ENCODE measurements around the gene KRTAP10-4.
A peak's percentile ranks its signal among the peaks of the same experiment; 100 is the strongest.
"Not testable (repeated sequence)": the region's sequence is repeated elsewhere in the genome, so short reads cannot be mapped to it uniquely, and the experiment has no call there.

The KRTAP10-4 gene

DNA sequence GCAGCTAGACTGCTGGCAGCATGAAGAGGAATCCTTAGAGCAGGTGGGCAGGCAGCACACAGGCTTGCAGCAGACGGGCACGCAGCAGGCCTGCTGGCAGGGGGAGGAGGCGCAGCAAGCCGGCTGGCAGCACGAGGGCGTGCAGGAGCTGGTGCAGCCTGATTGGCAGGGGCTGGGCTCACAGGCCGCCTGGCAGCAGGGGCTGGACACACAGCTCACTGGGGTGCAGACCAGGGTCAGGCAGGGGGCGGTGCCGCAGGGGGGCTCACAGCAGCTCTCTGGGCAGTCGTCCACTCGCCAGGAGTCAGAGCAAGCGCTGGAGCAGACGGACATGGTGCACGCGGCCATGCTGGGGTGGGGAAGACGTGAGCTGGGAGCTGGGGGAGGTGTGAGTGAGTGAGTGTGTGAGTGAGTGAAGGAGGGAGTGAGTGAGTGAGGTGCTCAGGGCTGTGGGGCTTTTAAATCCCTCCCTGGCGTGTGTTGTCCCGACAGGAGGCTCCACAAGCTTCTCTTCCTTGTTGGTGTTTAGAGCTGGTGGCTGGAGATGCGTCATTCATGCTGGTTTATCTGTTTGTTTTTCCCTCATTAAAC, 6.8 kb downstream of the KRTAP10-4 start, which contains the start of gene KRTAP10-5:
TSS of gene KRTAP10-5 (minus strand) at position 374 of the 591 bp plus-strand sequence. CDS start at position 348, 26 bp downstream.
- not testable (repeated sequence) for DNase-seq

DNA sequence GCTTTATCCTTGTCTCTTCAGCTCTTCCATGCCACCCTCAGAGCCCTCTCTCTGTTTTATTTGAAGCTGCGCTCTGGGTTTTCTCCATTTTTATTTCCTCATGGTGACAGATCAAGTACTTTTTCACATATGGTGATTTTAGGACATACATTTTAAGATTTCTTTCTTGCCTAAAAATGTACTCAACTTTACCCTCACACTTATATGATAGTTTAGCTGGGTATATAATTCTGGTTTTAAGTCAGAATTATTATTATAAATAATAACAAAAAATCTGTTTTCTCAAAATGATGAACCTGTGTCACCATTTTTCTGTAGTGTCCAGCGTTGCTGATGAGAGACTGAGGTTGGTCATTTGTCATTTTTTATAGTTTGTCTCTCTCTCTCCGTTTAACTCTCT, 7.6 kb downstream of the KRTAP10-4 start:
- DNase-seq = no peak

DNA sequence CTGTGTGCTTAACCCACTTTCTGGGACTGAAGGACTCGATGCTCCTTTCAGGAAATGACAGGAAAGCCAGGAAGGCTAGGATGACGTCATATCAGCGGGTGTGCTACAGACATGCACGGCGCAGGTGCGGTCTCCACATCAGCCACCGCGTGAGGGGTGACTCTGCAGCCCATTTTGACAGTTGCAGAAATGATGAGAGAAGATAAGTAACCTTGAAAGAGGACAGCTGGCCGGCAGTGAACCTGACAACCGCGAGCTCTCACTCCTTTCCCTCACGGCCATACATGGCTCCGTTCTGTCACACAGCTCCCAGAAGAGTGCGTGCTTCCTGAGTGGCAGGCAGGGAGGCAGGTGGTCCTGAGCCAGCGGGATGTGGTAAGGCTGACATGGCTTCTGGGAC, 8.5 kb downstream of the KRTAP10-4 start:
- DNase-seq = no peak

DNA sequence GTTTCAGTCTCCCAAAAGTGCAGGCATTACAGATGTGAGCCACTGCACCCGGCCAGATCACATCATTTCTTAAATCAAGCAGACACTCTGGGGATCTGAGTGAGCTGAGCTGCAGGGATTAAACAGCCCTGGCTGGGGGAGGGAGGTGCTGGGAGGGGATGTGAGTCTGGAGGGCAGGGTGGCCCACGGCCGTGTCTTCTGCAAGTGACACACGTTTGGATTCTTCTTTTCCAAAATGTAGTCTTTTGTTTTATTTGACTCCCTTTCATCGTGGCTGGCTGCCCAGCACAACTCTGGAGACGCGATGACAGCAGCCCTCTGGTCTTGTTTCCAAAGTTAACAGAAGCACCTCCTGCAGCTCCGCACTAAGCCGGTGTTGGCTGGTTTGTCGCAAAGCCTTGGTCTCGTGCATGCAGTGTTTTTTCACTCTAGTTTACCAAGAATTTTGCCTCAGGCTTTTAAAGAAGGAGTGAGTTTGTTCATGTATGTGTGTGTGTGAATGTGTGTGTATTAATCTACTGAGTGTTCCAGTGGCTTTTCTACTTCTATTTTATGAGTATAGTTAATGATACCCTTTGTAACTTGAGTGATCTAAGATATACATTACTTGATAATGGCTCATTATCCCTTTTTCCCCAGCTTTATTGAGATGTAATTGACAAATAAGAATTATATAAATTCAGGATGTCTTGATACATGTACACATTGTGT, 9.7 kb downstream of the KRTAP10-4 start:
- DNase-seq = no peak

DNA sequence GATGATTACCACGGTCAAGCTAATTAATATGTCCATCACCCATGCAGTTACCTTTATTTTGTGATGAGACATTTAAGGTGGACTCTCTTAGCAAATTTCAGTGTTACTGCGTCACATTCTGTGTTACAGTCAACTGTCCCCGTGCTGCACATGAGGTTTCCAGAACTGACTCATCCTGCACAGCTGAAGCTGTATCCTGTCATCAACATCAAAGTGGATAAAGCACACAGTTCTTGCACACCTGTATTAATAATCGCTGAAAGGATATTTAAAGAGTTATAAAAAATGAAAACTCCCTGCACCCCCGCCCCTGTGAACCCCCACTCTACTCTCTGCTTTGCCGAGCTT, 10.2 kb downstream of the KRTAP10-4 start:
- peak; percentile 4 for DNase-seq

DNA sequence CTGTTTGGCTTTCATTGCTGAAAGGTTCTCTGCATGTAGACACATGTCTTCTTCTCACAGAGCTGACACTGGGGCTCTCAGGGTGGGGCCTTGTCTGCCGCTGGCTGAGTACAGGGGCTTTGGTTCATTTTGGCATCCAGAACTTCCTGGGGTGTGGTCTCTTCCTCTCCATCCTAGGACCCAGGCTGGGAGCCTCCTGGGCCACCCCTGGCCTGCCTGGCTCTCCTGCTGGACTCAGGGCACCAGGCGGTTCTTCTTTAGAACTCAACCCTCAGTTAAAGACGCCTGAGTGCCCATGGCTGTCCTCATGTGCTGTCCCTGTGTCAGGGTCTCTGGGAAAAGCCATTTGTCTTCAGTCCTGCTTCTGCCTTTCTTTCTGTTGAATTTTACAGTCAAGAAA, 12.4 kb downstream of the KRTAP10-4 start:
- DNase-seq = no peak

DNA sequence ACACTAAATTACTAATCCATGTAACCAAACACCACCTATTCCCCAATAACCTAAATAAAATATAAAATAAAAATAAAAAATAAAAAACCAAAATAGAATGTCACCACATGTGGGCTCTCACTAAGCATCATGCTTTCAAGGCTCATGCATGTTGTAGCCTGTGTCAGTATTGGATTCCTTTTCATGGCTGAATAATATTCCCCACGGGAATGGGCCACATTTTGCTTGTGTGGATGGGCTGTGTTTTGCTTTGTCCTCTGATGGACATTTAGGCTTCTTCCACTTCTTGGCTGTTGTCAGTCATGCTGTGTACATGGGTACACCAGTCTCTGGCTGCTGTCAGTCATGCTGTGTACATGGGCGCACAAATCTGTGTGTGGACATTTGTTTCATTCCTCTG, 15.6 kb downstream of the KRTAP10-4 start:
- DNase-seq = no peak

DNA sequence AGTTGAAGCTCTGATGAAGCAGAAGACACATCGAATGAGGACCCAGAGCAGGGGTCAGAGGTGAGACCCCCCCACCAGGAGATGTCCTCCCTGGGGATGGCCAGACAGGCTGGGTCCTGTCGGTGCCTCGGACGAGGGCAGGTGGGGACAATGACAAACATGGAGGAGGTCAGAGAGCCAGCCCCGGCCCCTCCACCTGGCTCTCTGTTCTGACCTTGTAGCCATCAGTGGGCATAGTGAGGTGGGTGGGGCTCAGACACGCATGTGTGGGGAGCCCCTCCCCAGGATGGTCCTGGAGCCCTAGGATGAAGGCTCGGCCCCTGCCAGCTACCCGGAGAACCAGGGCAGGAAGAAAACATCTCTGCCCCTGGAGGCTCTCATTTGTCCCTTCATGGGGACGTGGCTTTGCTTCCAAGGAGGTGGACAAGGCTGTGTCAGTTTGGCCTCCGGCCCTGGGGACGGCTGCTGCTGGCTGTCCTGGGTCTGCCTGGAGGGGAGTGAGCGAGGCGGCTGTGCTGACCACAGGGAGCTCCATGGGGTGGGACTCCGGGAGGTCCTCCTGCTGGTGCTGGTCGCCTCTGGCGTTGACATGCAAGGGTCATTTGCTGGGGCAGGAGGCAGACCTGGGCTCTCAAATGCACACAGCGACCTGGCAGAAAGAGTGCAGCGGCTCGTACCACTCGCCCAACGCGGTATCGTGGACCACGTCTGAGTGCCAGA, 16.2 kb downstream of the KRTAP10-4 start:
- DNase-seq = no peak

DNA sequence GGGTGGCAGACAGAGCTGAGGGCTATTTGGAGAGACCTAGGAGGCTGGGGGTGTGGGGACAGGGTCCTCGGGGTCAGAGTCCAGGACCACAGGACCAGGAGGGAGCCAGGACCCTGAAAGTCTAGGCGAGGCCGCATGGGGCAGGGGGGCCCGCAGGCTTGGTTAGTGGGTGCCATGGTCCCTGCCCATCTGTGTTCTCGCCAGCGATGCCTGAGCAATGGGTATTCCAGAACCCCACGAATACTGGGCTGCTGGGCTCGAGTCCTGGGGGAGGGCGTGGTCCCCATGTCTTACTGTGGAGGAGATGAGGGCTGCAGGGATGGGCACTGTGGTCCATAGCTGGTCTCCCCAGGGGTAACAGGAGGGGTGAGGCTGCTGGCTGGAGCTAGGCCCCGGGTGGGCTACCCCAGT, 16.8 kb downstream of the KRTAP10-4 start:
- DNase-seq = no peak

DNA sequence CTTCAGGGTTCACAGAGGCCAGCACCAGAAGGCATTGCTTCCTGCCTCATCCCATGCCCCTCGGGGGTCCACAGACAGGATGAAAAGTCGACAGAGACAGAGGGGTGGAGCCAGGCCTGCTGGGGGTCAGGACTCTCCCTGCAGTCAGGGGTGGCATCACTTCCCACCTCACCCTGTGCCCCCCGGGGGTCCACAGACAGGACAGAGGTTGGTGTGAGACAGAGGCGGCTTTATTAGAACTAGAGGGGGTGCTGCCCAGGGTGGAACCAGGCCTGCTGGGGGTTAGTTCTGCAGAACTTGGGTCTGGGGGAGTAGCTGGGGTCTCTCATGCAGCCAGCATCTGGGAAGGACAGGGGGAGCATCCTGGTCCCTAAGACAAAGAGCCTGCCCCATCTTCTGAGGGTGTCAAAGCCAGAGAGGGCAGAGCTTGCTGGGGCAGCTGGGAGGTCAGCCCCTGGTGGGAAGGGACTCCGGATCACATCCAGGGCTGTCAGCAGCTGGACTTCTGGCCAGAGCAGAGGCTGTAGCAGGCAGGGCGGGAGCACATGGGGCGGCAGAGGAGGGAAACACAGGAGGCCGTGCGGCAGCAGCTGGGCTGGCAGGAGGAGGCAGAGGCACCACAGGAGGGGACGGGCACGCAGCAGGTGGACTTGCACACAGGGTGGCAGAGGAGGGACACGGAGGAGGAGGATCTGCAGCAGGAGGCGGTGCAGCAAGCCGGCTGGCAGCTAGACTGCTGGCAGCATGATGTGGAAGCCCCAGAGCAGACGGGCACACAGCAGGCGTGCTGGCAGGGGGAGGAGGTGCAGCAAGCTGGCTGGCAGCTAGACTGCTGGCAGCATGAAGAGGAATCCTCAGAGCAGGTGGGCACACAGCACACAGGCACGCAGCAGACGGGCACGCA, 17.6 kb downstream of the KRTAP10-4 start:
- not testable (repeated sequence) for DNase-seq

DNA sequence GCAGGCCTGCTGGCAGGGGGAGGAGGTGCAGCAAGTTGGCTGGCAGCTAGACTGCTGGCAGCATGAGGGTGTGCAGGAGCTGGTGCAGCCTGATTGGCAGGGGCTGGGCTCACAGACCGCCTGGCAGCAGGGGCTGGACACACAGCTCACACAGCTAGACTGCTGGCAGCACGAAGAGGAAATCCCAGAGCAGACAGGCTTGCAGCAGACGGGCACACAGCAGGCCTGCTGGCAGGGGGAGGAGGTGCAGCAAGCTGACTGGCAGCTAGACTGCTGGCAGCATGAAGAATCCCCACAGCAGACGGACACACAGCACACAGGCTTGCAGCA, 18.2 kb downstream of the KRTAP10-4 start:
- DNase-seq = not testable (repeated sequence)

DNA sequence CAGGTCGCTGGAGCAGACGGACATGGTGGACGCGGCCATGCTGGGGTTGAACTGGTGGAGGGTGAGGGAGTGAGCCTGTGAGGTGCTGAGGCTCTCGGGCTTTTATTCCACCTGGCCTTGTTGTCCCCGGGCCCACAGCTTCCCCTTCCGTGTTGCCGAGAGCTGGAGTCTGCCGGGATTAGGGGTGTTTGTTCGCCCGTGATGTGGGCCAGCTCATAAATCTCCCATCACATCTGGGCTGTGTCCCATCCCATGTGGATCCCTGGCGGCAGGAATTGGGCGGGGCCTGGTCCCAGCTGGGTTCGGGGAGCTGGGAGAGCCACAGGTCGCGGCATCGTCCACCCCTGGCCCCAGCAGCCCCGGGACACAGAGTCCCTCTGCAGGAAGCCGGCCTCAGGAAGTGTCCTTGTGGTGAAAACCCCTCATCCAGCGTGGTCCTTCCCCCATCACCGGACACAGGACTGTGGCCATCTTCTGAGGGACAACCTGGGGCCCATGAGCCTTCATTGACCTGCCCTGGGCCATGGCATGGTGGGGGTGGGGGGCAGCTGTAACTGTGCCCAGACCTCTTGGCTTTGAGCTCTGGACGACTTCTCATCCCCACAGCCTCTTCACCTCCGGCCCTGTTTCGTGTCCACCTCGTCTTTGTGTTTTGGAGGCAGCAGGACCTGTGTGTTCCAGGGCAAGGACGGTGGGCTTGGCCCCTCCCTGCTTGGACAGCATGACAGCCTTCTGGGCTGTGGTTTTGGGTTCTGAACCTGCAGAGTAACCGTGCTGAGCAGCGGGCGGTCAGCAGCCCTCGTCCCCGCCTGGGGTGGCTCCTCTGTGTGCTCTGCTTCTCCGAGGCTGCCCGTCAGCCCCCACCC, 19.1 kb downstream of the KRTAP10-4 start, which contains the start of gene KRTAP10-6:
TSS of gene KRTAP10-6 (minus strand) at position 60 of the 866 bp plus-strand sequence. CDS start at position 39, 21 bp downstream.
- DNase-seq = no peak

DNA sequence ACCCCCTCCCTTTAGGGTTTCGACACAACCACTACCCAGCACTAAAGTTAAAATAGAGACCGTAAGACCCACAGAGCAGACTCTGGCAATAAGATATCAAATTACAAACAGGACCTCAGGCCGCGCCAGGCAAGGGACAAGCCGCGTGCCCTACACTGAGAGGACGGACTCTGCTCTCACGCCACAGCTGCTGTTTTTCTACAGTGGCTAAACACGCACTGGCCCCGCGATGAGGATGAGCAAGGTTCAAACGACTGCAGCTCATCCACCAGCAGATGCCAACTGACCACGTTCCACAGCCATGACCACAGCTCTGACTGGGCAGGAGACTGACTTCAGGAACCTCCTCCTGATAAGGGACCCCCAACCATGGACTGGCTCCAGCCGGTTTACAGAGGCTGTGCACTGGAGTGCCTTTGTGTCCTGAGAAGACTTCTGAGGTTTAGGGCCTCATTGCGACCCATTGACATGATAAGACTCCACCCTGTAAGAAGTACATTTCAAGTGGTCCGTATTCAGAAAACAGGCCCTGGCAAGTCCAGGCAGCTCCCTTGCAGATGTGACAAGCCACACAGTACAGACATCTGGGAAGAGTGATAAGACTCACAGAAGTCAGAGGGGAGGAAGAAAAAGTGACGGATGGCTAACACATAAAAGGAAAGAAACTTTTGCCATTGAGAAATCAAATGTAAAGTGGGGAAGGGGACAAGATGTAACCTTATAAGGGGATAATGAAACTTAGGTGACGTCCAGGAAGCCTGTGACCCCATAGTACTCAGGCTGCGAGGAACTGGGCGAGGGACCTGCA, 20.3 kb downstream of the KRTAP10-4 start:
- DNase-seq = no peak

DNA sequence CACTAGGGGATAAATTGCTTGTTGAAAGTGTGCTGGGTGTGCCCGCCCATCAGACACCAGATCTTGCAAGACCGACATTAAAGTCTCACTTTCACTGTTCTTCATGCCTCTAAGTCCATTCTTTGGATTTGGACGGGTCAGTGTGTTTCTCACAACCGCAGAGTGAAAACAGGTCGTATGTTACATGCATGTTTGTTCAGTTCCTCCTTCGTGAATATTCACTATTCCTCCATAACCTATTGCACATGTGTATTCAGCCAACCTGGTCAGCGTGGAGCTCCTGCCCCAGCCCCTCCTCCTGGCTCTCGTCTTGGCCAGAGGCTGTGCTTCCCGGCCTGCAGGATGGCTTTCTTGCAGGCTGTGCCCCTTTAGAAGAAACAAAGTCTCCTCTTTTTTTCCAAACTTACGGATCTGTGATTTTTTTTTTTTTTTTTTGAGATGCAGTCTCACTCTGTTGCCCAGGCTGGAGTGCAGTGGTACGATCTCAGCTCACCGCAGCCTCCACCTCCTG, 20.9 kb downstream of the KRTAP10-4 start:
- DNase-seq = no peak

DNA sequence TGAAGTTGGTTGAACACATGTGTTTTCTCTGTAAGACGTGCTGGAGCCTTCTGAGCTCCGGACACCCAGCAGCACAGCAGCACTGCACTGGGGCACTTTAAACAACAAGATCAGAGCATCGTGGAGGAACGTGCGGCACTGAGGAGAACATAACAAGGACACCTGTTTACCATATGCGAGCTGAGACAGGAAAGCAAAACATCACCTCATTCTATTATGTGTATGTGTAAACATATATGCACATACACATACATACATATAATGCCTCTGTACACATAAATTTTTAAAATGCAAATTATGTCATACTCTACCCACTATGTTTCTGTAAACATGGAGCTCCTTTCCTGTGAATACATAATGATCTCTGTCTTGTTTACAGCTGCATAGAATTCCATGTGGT, 22.0 kb downstream of the KRTAP10-4 start:
- no peak for DNase-seq

DNA sequence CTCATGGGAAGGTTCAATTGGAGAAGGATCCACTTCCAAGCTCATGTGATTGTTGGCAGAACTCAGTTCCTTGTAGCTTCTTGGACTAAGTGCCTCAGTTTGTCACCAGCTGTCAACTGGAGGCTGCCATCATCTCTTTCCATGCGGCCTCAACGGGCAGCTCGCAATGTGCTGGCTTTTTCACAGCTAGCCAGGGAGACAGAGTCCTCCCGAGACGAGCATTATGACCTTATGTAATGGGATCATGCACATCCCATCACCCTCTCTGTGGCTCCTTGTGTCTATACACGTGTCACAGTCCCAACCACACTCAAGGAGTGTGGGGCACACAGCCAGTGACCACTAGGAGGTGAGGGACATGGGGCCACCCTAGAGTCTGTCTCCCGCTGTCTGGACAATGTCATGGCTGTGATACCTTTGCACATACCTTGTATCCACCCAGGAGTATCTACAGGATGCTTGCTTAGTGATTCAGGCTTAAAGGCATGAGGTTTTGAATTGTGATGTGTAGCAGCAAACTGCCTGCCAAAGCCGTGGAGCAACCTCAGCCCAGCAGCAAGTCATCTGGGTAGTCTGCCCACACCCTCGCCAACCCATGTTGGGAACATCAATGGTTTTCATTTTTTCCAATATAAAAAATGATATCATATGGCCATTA, 22.7 kb downstream of the KRTAP10-4 start:
- no peak for DNase-seq

DNA sequence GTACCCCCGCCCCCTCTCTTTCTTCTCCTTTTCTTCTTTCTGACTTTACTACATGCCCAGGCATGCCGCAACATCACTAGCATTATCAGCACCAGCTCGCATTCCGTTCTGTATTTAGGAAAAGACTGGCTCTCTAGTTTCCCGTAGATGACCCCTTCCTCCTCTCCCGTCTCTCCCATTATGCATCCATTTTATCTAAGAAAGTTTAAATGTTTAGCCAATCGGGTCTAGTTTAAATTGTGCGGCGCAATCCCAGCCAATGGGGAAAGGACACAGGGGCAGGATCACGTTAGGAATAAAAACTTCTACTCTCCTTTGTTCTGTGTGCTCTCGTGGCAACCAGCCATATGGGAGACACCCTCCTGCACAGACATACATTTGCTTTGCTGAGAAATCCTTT, 24.5 kb downstream of the KRTAP10-4 start:
- no peak for DNase-seq

DNA sequence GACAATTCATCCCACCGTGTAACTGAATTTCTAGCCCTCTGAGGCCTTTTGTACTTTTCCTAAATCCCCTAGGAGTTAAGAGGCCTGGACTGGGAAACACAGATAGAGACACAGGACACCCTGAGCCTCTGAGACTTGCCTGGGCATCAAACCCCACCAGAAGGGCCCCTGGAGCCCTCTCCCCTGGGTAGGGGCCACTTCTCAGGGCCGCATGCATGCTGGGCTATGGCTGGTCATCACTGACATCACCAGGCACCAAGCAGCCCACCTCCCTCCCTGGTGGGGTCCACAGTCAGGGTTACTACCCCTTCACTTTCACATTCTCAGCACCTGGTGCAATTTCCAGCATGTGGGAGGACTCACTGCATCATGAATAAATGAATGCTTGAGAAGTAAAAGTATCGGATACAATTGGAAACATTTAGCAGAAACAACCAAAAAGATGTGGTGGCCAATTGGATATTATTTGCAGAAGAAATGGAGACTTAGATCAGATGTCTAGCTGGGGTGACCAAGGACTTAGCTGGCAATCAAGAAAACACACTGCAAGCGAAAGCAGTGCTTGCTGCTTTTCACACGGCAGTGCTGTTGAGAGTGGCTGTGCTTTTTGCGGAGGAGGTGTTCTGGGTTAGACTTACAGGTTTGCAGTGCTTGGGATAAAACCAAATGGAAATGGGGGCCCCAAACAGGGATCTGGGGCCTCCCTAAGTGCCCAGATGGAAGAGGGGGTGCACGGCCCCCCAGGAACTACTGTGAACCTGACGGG, 25.9 kb downstream of the KRTAP10-4 start:
- DNase-seq = no peak

Data from stimulated activated naive CD4-positive, alpha-beta T cell treated with Interleukin-2 at 50 U/mL for 16 hours (primary cell).